ENCODE measurements around the gene ZNF578. TPM values are rescaled to one million over a fixed set of nuclear protein-coding genes. Genes with fewer than 3 reads are reported as not detected.

The ZNF578 gene
- total and polyA plus RNA-seq, 10 of the 15 experiments (the other 5 are each of a cell fraction or from before 2014, with no cell fraction given): 0.10 to 0.43 (median 0.16) TPM; not detected in 4

DNA sequence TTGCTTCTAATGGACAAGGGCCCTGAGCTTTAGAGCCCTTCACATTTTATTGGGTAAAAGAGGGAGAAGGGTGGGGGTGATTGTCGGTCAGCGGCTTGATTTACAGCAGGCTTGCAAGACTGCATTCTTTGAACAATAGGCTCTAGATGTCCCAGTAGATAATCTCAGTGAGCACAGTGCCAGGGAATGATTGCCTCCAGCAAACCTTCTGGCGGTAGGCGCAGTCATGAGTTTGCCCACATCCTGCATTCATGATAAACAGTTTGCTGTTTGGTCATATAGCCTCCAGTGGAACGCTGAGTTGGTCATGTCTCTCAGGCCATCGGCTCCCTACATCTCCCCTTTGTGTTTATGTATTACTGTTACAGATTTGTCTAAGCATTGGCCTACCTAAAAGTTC, 43.1 kb upstream of the ZNF578 start:
- ATAC-seq (no peak), DNase-seq (ENCODE audit: low read depth, low spot score) (no peak), FAIRE-seq (no peak)
- Histone ChIP-seq H3K4me1 (ENCODE audit: control insufficient read depth, insufficient read depth, low read length) (no peaks in the 10 kb centered on the region), H2AFZ (ENCODE audit: control insufficient read depth, low read depth, low read length) (no peak overlapping the region), H3K4me3 (no peak overlapping the region), H4K20me1 (ENCODE audit: control insufficient read depth, insufficient read depth) (no peaks in the 10 kb centered on the region), H3K27me3 (replicated peaks in 1 of 2; ENCODE audit: control insufficient read depth in 2 of 2, insufficient read depth in 2 of 2, low read length in 1 of 2) (no peaks in the 10 kb centered on the region), H3K9ac (ENCODE audit: control insufficient read depth, insufficient read depth, low read length) (no peak overlapping the region), H3K36me3 (ENCODE audit: control insufficient read depth in 2 of 2, insufficient read depth in 2 of 2, low read length in 1 of 2) (no peaks in the 10 kb centered on the region; a peak in 1 of 4 replicates), H3K4me2 (ENCODE audit: control insufficient read depth, insufficient read depth) (no peak overlapping the region), H3K27ac (ENCODE audit: control insufficient read depth, insufficient read depth) (no peak overlapping the region), H3K9me3 (replicated peaks; ENCODE audit: control insufficient read depth, insufficient read depth, low read length) (no peaks in the 10 kb centered on the region; the same call in 2 of the 3 replicates), H3K79me2 (ENCODE audit: control insufficient read depth, insufficient read depth, low read length) (no peaks in the 10 kb centered on the region)
- ChIA-PET SMC1A (ENCODE audit: uncharacterized antibody, unreplicated experiment) (no interaction called here), POLR2A (no interaction called here), CTCF (no interaction called here), RAD21 (ENCODE audit: unreplicated experiment) (no interaction called here)
- intact Hi-C loops (cut with micrococcal nuclease; ENCODE audit: unreplicated experiment) (no loop called here), in situ Hi-C loops (cut with MboI) (no loop called here)
- BruUV-seq (replicated peaks): no TSS peak
- 85% methylated on average over 6 of the region's 6 CpGs for WGBS (ENCODE audit: insufficient coverage, insufficient replicate concordance, low lambda C conversion rate, missing lambda C conversion rate)
- TF ChIP-seq FOXM1 (IDR thresholded peaks at IDR 0.05; ENCODE audit: low read depth, low read length) (no peak), EP300 (IDR thresholded peaks at IDR 0.05; ENCODE audit: borderline replicate concordance in 1 of 2, control insufficient read depth in 1 of 2, low read depth in 2 of 2, low read length in 2 of 2) (no peak), ZNF622 (IDR thresholded peaks at IDR 0.05) (no peak)
- TF ChIP-seq, protein P1, sequence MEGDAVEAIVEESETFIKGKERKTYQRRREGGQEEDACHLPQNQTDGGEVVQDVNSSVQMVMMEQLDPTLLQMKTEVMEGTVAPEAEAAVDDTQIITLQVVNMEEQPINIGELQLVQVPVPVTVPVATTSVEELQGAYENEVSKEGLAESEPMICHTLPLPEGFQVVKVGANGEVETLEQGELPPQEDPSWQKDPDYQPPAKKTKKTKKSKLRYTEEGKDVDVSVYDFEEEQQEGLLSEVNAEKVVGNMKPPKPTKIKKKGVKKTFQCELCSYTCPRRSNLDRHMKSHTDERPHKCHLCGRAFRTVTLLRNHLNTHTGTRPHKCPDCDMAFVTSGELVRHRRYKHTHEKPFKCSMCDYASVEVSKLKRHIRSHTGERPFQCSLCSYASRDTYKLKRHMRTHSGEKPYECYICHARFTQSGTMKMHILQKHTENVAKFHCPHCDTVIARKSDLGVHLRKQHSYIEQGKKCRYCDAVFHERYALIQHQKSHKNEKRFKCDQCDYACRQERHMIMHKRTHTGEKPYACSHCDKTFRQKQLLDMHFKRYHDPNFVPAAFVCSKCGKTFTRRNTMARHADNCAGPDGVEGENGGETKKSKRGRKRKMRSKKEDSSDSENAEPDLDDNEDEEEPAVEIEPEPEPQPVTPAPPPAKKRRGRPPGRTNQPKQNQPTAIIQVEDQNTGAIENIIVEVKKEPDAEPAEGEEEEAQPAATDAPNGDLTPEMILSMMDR (IDR thresholded peaks at IDR 0.05 in 2 of 3, conservative IDR thresholded peaks at IDR 0.05 in 1 of 3; ENCODE audit: control insufficient read depth in 2 of 3, extremely low read depth in 1 of 3, insufficient read depth in 1 of 3, low read depth in 3 of 3, low read length in 3 of 3): no peak

DNA sequence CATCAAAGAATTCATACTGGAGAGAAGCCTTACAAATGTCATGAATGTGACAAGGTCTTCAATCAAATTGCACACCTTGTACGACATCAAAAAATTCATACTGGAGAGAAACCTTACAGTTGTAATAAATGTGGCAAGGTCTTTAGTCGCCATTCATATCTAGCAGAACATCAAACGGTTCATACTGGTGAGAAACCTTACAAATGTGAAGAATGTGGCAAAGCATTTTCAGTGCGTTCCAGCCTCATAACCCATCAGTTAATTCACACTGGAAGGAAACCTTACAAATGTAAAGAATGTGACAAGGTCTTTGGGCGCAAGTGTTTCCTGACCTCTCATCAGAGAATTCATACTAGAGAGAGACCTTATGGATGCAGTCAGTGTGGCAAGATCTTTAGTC, 37.6 kb upstream of the ZNF578 start:
- in situ Hi-C loops (cut with MboI) (no loop called here), intact Hi-C loops (cut with micrococcal nuclease; ENCODE audit: unreplicated experiment) (no loop called here)
- no peak overlapping the region for H3K4me3 ChIP-seq
- no peaks in the 10 kb centered on the region for H3K27me3 ChIP-seq (replicated peaks in 1 of 2; ENCODE audit: control insufficient read depth in 2 of 2, insufficient read depth in 2 of 2, low read length in 1 of 2)
- H3K27ac ChIP-seq (ENCODE audit: control insufficient read depth, insufficient read depth): no peak overlapping the region
- H3K36me3 ChIP-seq (ENCODE audit: control insufficient read depth in 2 of 2, insufficient read depth in 2 of 2, low read length in 1 of 2): no peaks in the 10 kb centered on the region
- CTCF ChIA-PET: no interaction called here
- no peak overlapping the region for H2AFZ ChIP-seq (ENCODE audit: control insufficient read depth, low read depth, low read length)
- H3K9ac ChIP-seq (ENCODE audit: control insufficient read depth, insufficient read depth, low read length): no peak overlapping the region
- H3K4me1 ChIP-seq (ENCODE audit: control insufficient read depth, insufficient read depth, low read length): no peaks in the 10 kb centered on the region
- no peaks in the 10 kb centered on the region for H4K20me1 ChIP-seq (ENCODE audit: control insufficient read depth, insufficient read depth)
- FAIRE-seq (no peak), ATAC-seq (no peak), DNase-seq (ENCODE audit: low read depth, low spot score) (no peak)
- WGBS (ENCODE audit: insufficient coverage, insufficient replicate concordance, low lambda C conversion rate, missing lambda C conversion rate): 35% methylated on average over 5 of the region's 5 CpGs
- H3K79me2 ChIP-seq (ENCODE audit: control insufficient read depth, insufficient read depth, low read length): no peaks in the 10 kb centered on the region
- H3K4me2 ChIP-seq (ENCODE audit: control insufficient read depth, insufficient read depth): no peak overlapping the region
- RAD21 ChIA-PET (ENCODE audit: unreplicated experiment): no interaction called here
- H3K9me3 ChIP-seq (replicated peaks; ENCODE audit: control insufficient read depth, insufficient read depth, low read length): peaks cover 2% of the 10 kb centered on the region; the same call in 1 of the 3 replicates
- no TSS peak for BruUV-seq (replicated peaks)
- SMC1A ChIA-PET (ENCODE audit: uncharacterized antibody, unreplicated experiment): no interaction called here
- POLR2A ChIA-PET: no interaction called here
- no peak for TF ChIP-seq CREB1 (IDR thresholded peaks at IDR 0.05; ENCODE audit: low read depth)
- TF ChIP-seq ZNF217 (IDR thresholded peaks at IDR 0.05): no peak
- TF ChIP-seq CEBPB (IDR thresholded peaks at IDR 0.05; ENCODE audit: borderline replicate concordance in 1 of 2, low read depth in 2 of 2, low read length in 2 of 2): no peak
- no peak for TF ChIP-seq ESRRA (IDR thresholded peaks at IDR 0.05; ENCODE audit: low read length)
- TF ChIP-seq, protein P2, sequence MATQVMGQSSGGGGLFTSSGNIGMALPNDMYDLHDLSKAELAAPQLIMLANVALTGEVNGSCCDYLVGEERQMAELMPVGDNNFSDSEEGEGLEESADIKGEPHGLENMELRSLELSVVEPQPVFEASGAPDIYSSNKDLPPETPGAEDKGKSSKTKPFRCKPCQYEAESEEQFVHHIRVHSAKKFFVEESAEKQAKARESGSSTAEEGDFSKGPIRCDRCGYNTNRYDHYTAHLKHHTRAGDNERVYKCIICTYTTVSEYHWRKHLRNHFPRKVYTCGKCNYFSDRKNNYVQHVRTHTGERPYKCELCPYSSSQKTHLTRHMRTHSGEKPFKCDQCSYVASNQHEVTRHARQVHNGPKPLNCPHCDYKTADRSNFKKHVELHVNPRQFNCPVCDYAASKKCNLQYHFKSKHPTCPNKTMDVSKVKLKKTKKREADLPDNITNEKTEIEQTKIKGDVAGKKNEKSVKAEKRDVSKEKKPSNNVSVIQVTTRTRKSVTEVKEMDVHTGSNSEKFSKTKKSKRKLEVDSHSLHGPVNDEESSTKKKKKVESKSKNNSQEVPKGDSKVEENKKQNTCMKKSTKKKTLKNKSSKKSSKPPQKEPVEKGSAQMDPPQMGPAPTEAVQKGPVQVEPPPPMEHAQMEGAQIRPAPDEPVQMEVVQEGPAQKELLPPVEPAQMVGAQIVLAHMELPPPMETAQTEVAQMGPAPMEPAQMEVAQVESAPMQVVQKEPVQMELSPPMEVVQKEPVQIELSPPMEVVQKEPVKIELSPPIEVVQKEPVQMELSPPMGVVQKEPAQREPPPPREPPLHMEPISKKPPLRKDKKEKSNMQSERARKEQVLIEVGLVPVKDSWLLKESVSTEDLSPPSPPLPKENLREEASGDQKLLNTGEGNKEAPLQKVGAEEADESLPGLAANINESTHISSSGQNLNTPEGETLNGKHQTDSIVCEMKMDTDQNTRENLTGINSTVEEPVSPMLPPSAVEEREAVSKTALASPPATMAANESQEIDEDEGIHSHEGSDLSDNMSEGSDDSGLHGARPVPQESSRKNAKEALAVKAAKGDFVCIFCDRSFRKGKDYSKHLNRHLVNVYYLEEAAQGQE (IDR thresholded peaks at IDR 0.05; ENCODE audit: low read depth, low read length): no peak
- TF ChIP-seq, protein P3, sequence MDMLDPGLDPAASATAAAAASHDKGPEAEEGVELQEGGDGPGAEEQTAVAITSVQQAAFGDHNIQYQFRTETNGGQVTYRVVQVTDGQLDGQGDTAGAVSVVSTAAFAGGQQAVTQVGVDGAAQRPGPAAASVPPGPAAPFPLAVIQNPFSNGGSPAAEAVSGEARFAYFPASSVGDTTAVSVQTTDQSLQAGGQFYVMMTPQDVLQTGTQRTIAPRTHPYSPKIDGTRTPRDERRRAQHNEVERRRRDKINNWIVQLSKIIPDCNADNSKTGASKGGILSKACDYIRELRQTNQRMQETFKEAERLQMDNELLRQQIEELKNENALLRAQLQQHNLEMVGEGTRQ (IDR thresholded peaks at IDR 0.05; ENCODE audit: borderline replicate concordance, low read depth, low read length): no peak
